ENCODE results near the gene IFNGR2. TPM values are rescaled to one million over a fixed set of nuclear protein-coding genes. Genes with fewer than 3 reads are reported as not detected.

Gene IFNGR2
- total and polyA plus RNA-seq, 2 of the 4 experiments (the other 2 are of a cell fraction) = 66.0 to 73.8 TPM

DNA sequence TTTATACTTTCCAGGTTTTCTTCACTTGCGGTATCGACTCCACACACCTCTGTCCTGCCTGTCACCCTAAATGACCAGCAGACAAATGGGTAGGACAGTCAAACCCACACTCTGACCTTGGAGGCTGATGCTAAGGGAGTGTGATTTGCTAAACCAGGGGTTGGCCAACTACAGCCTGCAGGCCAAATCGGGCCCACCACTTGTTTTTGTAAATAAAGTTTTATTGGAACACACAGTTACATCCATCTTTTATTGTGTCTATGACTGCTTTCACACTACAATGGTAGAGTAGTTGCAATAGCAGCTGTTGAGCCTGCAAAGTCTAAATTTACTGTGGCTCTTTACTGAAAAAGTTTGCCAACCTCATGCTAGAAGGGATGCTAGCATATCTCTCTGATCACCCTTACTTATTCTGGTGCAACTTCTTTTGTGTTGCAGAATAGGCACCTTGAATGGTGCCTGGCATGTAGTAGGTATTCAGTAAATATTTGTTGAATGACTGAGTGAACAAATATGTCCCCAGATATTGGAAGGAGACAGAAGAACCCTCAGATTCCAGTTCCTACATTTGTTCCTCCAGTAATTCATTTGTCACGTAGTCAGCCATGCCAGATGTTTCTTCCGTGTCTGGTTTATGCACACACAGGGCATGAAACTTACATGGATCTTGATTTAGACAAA lies 18.6 kb downstream of the IFNGR2 start:
- no peak for ATAC-seq (ENCODE audit: low read depth)
- H3K4me3 ChIP-seq (ENCODE audit: insufficient read depth, low read depth, low read length) = no peak overlapping the region
- H4K8ac ChIP-seq (ENCODE audit: low read depth in 2 of 2, low read length in 2 of 2) = no peak overlapping the region
- no peak overlapping the region for H4K91ac ChIP-seq (ENCODE audit: insufficient read depth, low read depth, low read length)
- no peak overlapping the region for H2BK5ac ChIP-seq (ENCODE audit: low read depth, low read length, poor library complexity, severe bottlenecking)
- no peak overlapping the region for H2BK120ac ChIP-seq (ENCODE audit: low read depth, low read length)
- POLR2A ChIA-PET (ENCODE audit: unreplicated experiment) = no interaction called here
- no peak for TF ChIP-seq MAFK (IDR thresholded peaks at IDR 0.05; ENCODE audit: low read depth, low read length)
- no peak for TF ChIP-seq RFX5 (IDR thresholded peaks at IDR 0.05; ENCODE audit: low read depth, low read length)
- TF ChIP-seq CHD1 (IDR thresholded peaks at IDR 0.05; ENCODE audit: low read depth, low read length) = no peak
- TF ChIP-seq CEBPB (IDR thresholded peaks at IDR 0.05; ENCODE audit: low read depth, low read length) = no peak
- TF ChIP-seq SMC3 (IDR thresholded peaks at IDR 0.05; ENCODE audit: low read depth, low read length) = no peak
- no peak for TF ChIP-seq NFE2L2 (IDR thresholded peaks at IDR 0.05; ENCODE audit: low read depth, low read length)
- no peak for TF ChIP-seq FOS (IDR thresholded peaks at IDR 0.05; ENCODE audit: low read depth, low read length)
- no peak for TF ChIP-seq BHLHE40 (IDR thresholded peaks at IDR 0.05; ENCODE audit: low read depth, low read length)
- TF ChIP-seq POLR2A (IDR thresholded peaks at IDR 0.05; ENCODE audit: low read depth, low read length) = no peak
- TF ChIP-seq RCOR1 (IDR thresholded peaks at IDR 0.05; ENCODE audit: insufficient replicate concordance, low read length) = no peak
- no peak for TF ChIP-seq USF2 (IDR thresholded peaks at IDR 0.05; ENCODE audit: low read depth, low read length)
- no peak for TF ChIP-seq RAD21 (IDR thresholded peaks at IDR 0.05; ENCODE audit: low read length)
- no peak for TF ChIP-seq MAZ (IDR thresholded peaks at IDR 0.05; ENCODE audit: borderline replicate concordance, low read depth, low read length)
- no peak overlapping the region for H3K4ac ChIP-seq (ENCODE audit: low read depth, low read length)
- H2AK9ac ChIP-seq (replicated peaks; ENCODE audit: low read depth, low read length, poor library complexity) = no peak overlapping the region
- intact Hi-C loops (cut with micrococcal nuclease) (no loop called here), dilution Hi-C loops (cut with HindIII; ENCODE audit: low sequenced_read_pairs, unreplicated experiment) (no loop called here), in situ Hi-C loops (cut with MboI; ENCODE audit: low sequenced_read_pairs) (no loop called here)
- H3K9me1 ChIP-seq (ENCODE audit: insufficient read depth, low read length) = peaks cover 14% of the 10 kb centered on the region
- no peak overlapping the region for H3K18ac ChIP-seq (ENCODE audit: low read depth, low read length)
- no peak overlapping the region for H2AFZ ChIP-seq (replicated peaks; ENCODE audit: low read length, poor library complexity)
- DNase-seq = no peak
- WGBS, 2 experiments (ENCODE audit: extremely low coverage in 2 of 2, insufficient read length in 1 of 2) = no CpG with 5 or more reads among the region's 5 CpGs
- no peak overlapping the region for H2BK15ac ChIP-seq (ENCODE audit: low read depth, low read length)
- H4K5ac ChIP-seq (ENCODE audit: low read depth, low read length) = no peak overlapping the region
- no peak overlapping the region for H2BK20ac ChIP-seq (ENCODE audit: low read depth, low read length)
- CTCF ChIA-PET = no interaction called here
- H3K27ac ChIP-seq (ENCODE audit: insufficient read depth, low read length) = no peak overlapping the region
- BruUV-seq (replicated peaks) = no TSS peak
- H3K4me2 ChIP-seq (ENCODE audit: low read depth, low read length) = no peak overlapping the region
- peaks cover 25 to 54% of the 10 kb centered on the region in 2 experiments for H3K79me1 ChIP-seq (ENCODE audit: low read depth in 1 of 2, low read length in 2 of 2)
- H4K20me1 ChIP-seq (ENCODE audit: insufficient read depth, low read length) = peaks cover 25% of the 10 kb centered on the region
- H3K36me3 ChIP-seq (ENCODE audit: control insufficient read depth, insufficient read depth, low read length) = peaks cover 40% of the 10 kb centered on the region
- no peak overlapping the region for H2AK5ac ChIP-seq (ENCODE audit: low read depth, low read length)
- no peak overlapping the region for H3K23ac ChIP-seq (ENCODE audit: low read depth, low read length)
- H3K9me3 ChIP-seq (ENCODE audit: control insufficient read depth, insufficient read depth, low read length) = no peaks in the 10 kb centered on the region
- H3K14ac ChIP-seq (replicated peaks; ENCODE audit: low read depth, low read length) = no peak overlapping the region
- peaks cover 6% of the 10 kb centered on the region for H3K4me1 ChIP-seq (ENCODE audit: control insufficient read depth, insufficient read depth, low read length)
- no peak overlapping the region for H3K9ac ChIP-seq (ENCODE audit: low read depth, low read length)
- H3K56ac ChIP-seq (ENCODE audit: extremely low read depth, insufficient read depth, low read length) = no peak overlapping the region
- no peaks in the 10 kb centered on the region for H3K27me3 ChIP-seq (ENCODE audit: control insufficient read depth, insufficient read depth, low read length)
